Parathyroid adenoma (tissue), 2 donors: ENCODE data around the gene TTC28.

Source experiments
- H2AFZ ChIP-seq: fragments of 300-600 bp; sonication (generic); one replicate; pipeline ENCODE4 v1.7.0; 2017; ENCODE audit warnings: antibody characterized with exemption, mild to moderate bottlenecking
- H3K27ac ChIP-seq: fragments of 300-600 bp; sonication (generic); one replicate; pipeline ENCODE4 v1.7.0; 2017
- H3K27me3 ChIP-seq: fragments of 300-600 bp; sonication (generic); one replicate; pipeline ENCODE4 v1.7.0; 2017; ENCODE audit warnings: low read length; ENCODE audit not compliant: control insufficient read depth, insufficient read depth
- H3K36me3 ChIP-seq: fragments of 300-600 bp; sonication (generic); one replicate; pipeline ENCODE4 v1.7.0; 2017; ENCODE audit warnings: low read length; ENCODE audit not compliant: control insufficient read depth, insufficient read depth
- H3K4me1 ChIP-seq: fragments of 300-600 bp; sonication (generic); one replicate; pipeline ENCODE4 v1.7.0; 2017; ENCODE audit warnings: control low read depth
- H3K4me2 ChIP-seq: fragments of 300-600 bp; sonication (generic); one replicate; pipeline ENCODE4 v1.7.0; 2017; ENCODE audit warnings: low read length
- H3K4me3 ChIP-seq: fragments of 300-600 bp; sonication (generic); one replicate; pipeline ENCODE4 v1.7.0; 2017; ENCODE audit warnings: low read depth, low read length
- H3K79me2 ChIP-seq: fragments of 300-600 bp; sonication (generic); one replicate; pipeline ENCODE4 v1.7.0; 2017; ENCODE audit warnings: control low read depth
- H3K9ac ChIP-seq: fragments of 300-600 bp; sonication (generic); one replicate; pipeline ENCODE4 v1.7.0; 2017; ENCODE audit warnings: mild to moderate bottlenecking
- H3K9me3 ChIP-seq: fragments of 300-600 bp; sonication (generic); one replicate; pipeline ENCODE4 v1.7.0; 2017; ENCODE audit warnings: low read length; ENCODE audit not compliant: control insufficient read depth
- TF ChIP-seq, protein P1 (sequence below): fragments of 300-600 bp; sonication (generic); IDR thresholded peaks from one replicate; pipeline ENCODE4 v1.7.0; 2017; ENCODE audit warnings: antibody characterized with exemption, mild to moderate bottlenecking
- donor health status: primary hyperparathyroidism.

Gene TTC28

DNA sequence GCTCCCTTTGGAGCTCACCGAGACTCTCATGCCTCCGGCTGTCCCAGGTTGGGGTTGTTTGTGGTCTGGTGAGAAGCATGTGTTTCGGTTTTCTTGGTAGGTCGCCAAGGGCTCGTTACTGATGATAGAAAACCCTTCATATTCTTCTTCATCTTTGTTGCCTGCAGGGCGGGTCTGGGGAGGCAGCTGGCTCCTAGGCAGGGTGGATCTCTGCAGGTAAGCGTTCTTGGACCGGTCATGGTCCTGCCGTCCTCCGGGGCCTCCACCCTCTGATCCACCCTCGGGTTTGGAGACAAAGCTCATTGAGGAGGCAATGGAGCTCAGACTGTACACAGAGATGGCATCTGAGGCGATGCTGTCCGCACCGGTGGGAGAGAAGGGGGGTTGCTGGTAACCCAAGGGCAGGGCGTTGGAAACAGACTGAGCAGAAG is 696.3 kb downstream of the TTC28 start:
- Histone ChIP-seq H3K4me2 (no peak overlapping the region), H3K9ac (no peak overlapping the region), H3K4me1 (no peaks in the 10 kb centered on the region), H3K4me3 (no peak overlapping the region), H3K9me3 (no peaks in the 10 kb centered on the region), H3K36me3 (no peaks in the 10 kb centered on the region), H3K27me3 (no peaks in the 10 kb centered on the region), H2AFZ (no peak overlapping the region), H3K27ac (no peak overlapping the region), H3K79me2 (no peaks in the 10 kb centered on the region)
- TF ChIP-seq, protein P1, sequence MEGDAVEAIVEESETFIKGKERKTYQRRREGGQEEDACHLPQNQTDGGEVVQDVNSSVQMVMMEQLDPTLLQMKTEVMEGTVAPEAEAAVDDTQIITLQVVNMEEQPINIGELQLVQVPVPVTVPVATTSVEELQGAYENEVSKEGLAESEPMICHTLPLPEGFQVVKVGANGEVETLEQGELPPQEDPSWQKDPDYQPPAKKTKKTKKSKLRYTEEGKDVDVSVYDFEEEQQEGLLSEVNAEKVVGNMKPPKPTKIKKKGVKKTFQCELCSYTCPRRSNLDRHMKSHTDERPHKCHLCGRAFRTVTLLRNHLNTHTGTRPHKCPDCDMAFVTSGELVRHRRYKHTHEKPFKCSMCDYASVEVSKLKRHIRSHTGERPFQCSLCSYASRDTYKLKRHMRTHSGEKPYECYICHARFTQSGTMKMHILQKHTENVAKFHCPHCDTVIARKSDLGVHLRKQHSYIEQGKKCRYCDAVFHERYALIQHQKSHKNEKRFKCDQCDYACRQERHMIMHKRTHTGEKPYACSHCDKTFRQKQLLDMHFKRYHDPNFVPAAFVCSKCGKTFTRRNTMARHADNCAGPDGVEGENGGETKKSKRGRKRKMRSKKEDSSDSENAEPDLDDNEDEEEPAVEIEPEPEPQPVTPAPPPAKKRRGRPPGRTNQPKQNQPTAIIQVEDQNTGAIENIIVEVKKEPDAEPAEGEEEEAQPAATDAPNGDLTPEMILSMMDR: no peak

DNA sequence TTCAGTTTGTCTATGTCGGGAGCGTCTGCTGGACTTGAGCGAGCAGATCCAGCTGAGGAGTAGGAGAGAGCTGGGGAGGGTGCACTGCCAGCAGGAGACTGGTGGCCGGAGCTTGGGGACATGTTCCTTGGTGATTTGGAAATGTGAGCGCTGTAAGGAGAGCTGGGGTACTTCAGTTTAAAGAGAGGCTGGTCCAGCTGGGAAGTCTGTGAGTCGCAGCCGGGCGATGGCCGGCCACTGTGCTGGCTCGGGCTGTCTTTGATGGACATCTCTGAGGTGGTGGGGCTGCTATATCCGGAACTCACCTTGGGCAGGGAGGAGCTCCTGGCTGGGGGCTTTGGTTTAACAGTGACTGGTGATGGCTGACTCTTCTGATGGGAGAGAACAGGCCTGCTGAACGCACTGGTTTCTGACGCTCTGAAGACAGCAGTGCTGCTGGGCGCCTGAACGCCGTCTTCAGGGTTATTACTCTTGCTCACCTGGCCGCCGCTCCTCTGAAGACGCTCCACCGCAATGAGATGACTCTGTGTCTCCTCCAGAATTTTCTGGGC is 696.9 kb downstream of the TTC28 start:
- Histone ChIP-seq H3K27ac (no peak overlapping the region), H3K4me2 (no peak overlapping the region), H3K79me2 (no peaks in the 10 kb centered on the region), H3K4me1 (no peaks in the 10 kb centered on the region), H2AFZ (no peak overlapping the region), H3K4me3 (no peak overlapping the region), H3K9me3 (no peaks in the 10 kb centered on the region), H3K27me3 (no peaks in the 10 kb centered on the region), H3K36me3 (no peaks in the 10 kb centered on the region), H3K9ac (no peak overlapping the region)
- TF ChIP-seq, protein P1: no peak

DNA sequence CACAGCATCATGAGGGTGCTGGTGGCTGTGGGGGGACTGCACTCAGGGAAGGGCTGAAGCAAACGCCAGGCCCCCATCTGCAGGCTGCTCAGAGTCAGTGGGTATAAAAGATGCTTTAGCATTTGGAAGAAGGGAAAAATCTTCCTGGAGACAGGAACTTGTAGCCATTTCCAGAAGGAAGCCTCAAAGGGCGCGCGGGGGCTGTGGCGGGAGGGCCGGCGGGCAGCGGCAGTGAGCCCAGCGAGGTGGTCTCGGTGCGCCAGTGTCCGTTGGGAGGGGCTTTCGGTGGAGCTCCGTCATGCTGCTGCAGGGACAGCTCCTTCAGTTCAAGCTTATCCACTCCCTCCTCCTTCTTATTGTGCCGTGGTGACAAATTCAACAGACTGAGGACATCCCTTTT is 697.5 kb downstream of the TTC28 start:
- Histone ChIP-seq H3K4me2 (no peak overlapping the region), H3K36me3 (no peaks in the 10 kb centered on the region)

DNA sequence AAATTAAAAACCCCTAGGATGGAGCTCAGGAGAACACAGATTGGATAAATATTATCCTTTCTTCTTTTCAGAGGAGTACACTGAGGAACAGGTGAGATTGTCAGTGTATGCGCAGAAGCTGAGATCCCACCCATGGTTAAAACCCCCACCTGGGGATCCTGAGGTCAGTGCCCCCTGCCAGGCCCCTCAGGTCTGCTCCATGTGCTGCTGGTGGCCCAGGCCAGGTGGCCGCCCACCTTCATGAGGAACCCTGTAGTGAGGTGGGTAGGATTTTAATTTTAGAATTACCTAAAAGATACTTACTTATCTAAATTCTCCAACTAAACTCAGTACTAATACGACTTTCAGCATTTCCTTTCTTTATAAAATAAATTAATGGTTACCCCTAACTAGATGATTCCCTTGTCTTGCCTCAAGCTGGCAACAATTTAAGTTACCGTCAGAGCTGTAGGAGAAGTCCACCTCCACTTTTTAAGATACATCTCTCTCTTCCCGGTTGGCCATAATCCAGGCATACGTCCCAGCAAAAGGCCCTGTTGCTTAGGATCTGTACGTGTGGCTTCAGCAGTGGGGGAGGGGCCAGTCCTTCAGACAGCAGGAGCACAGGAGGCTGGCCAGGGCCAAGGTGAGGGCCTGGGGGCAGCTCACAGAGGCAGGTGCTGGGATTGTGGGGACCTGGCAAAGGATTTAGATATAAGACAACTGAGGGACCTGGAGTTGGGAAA is 699.1 kb downstream of the TTC28 start:
- Histone ChIP-seq H3K4me3 (no peak overlapping the region), H3K9me3 (no peaks in the 10 kb centered on the region), H3K27me3 (no peaks in the 10 kb centered on the region), H3K27ac (no peak overlapping the region), H3K36me3 (no peaks in the 10 kb centered on the region), H3K79me2 (no peaks in the 10 kb centered on the region), H3K9ac (no peak overlapping the region), H3K4me2 (no peak overlapping the region), H2AFZ (no peak overlapping the region), H3K4me1 (no peaks in the 10 kb centered on the region)
- TF ChIP-seq, protein P1: no peak

More for the DNA sequence above, 697.5 kb downstream of the TTC28 start:
- H3K4me1 ChIP-seq: no peaks in the 10 kb centered on the region
- no peaks in the 10 kb centered on the region for H3K27me3 ChIP-seq
- H3K9ac ChIP-seq: no peak overlapping the region
- no peak overlapping the region for H3K4me3 ChIP-seq
- no peak overlapping the region for H3K27ac ChIP-seq
- no peaks in the 10 kb centered on the region for H3K9me3 ChIP-seq
- TF ChIP-seq, protein P1: no peak
- no peaks in the 10 kb centered on the region for H3K79me2 ChIP-seq
- H2AFZ ChIP-seq: no peak overlapping the region

DNA sequence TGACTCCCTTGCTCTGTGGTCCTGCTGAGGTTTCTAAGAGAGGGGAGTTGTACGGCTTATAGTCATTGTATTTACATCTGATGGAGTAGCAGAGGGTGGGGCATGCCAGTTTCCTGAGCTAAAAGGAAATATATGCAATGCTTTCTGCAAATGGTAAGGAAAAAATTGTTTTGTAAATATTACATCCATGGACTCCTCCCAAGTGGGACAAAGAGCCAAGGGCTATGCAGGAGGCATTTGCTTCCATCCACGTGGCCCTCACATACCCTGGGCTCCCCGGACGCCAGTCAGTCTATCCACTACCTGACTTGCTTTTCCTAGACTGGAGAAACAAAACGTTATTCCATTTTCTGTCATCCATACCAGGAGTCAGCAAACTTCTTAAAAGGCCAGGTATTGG is 700.8 kb downstream of the TTC28 start:
- Histone ChIP-seq H3K79me2 (no peaks in the 10 kb centered on the region), H3K27ac (no peak overlapping the region), H2AFZ (no peak overlapping the region), H3K4me3 (no peak overlapping the region), H3K27me3 (no peaks in the 10 kb centered on the region), H3K36me3 (no peaks in the 10 kb centered on the region), H3K9me3 (no peaks in the 10 kb centered on the region), H3K4me1 (no peaks in the 10 kb centered on the region), H3K4me2 (no peak overlapping the region), H3K9ac (no peak overlapping the region)
- TF ChIP-seq, protein P1: no peak
